HG03342 (cell line): ENCODE measurements around the gene BMPR2.

Experiments
- ATAC-seq: cut with Tn5 transposase; IDR thresholded peaks from one replicate; pipeline ENCODE4 v1.9.1; 2021; ENCODE audit warnings: mild to moderate bottlenecking, moderate library complexity; ENCODE audit not compliant: unreplicated experiment

The BMPR2 gene

GRCh38 chr2:202588647-202589581, 212.8 kb downstream of the BMPR2 start:
- peak; percentile 75 for ATAC-seq

GRCh38 chr2:202589582-202589949, 213.4 kb downstream of the BMPR2 start:
- no peak for ATAC-seq

GRCh38 chr2:202592566-202592965, 216.4 kb downstream of the BMPR2 start:
- ATAC-seq: no peak

DNA sequence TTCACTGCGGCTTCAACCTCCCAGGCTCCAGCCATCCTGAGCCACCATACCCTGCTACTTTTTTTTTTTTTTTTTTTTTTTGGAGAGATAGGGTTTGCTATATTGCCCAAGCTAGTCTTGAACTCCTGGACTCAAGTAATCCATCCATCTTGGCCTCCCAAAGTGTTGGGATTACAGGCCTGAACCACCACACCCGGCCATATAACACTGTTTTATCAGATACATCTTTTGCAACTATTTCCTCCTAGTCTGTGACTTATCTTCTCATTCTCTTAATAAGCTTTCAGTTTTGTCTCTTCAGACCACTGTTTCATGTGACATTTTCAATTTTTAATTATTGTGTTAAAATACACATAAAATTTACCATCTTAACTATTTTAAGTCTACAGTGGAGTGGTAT, 223.0 kb downstream of the BMPR2 start:
- no peak for ATAC-seq

- no peak for ATAC-seq
These were observed 223.8 kb downstream of the BMPR2 start for GRCh38 chr2:202599911-202600310.

DNA sequence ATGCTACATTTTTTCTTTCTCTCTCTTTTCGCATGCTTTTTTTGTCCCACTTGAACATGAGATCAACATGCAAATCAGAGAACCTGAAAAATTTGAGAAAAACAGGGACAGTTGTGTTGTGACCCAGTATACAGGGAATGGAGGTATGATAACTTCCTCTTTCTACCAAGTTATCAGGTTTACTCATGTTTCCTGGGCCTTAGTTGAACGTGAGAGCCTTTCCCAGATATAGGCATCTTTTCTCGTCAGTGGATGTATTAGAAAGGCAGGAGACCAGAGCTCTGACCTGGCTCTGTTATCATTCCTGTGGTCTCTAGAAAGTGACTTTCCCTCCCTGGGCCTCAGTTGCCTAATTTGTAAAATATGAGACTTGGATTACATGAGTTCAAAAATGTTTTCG, 228.6 kb downstream of the BMPR2 start:
- no peak for ATAC-seq

DNA sequence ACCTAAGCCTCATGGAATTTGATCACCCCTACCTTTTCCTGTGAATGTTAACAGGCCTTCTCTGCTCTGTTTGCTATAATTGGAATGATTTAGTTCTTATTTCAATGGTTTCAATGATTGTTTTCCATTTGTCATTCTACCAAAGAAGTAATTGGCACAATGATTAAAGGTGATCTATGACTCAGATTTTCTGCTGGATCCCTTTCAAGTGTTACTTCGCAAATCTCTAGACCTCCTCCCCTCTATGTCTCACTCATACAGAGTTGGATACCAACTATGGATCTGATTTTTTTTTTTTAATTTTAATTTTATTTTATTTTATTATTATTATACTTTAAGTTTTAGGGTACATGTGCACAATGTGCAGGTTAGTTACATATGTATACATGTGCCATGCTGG, 229.0 kb downstream of the BMPR2 start:
- ATAC-seq: no peak

DNA sequence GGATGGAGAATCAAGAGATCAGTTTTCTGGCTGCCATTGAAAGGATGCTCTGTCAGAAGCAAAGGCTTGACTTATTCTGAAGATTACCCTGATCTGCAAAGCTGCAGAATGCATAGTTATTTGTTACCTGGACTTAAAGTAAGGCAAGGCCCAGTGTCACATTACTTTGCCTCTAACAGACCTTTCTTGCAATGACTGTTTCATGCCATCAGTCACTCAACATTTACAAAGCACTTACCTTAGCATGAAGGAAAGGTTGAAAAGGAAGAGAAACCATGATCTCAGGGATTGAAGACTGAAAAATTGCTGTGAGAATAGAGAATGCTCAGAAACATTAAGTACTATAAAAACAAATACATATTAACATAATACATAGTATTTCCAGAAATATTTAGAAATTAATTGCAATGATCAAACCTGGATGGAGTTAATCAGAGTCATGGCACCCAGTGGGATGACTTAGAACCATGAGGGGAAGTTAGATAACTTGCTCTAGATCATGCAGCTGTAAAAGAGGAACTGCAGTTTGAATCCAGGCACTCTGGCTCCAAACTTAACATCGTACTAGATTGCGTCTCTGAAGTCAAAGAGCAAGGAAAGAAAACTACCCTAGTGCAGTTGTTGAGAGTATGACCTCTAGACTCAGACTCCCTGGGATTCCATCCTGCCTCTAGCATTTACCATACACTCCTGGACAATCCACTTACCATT, 232.2 kb downstream of the BMPR2 start:
- ATAC-seq: peak; percentile 36

- ATAC-seq: peak; percentile 88
These were observed 233.4 kb downstream of the BMPR2 start for GRCh38 chr2:202609381-202610145.

DNA sequence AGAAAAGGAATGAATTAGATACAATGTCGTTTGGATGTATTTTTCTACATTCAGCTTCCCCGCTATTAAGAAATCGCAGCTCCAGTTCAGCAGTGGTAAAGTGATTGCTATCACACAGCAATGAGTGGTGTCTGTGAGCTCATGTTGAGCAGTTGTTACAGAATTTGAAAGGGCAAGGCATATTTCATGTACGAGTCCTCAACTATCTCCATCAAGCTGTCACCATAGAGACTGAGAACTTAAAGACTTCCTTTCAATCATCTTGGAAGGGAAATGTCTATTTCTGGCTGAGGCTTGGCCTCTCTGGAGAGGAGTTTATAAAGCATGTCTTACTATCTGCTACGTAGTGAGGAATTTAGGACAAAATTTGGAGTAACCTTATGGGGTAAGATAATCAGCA, 234.3 kb downstream of the BMPR2 start:
- ATAC-seq: no peak

- ATAC-seq: no peak
These were observed 236.0 kb downstream of the BMPR2 start for GRCh38 chr2:202612145-202612544.

DNA sequence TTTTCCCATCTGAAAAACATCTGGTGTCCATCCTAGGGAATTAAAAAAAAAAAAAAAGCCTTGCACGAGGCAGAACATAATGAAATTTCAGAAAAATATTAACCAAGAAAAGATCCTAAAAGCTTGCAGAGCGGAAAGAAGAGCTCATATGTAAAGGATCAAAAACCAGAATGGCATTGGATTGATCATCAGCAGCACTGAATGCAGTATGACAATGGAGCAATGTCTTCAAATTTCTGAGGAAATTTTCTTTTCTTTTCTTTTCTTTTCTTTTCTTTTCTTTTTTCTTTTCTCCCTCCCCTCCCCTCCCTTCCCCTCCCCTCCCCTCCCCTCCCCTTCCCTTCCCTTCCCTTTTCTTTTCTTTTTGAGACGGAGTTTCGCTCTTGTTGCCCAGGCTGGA, 237.4 kb downstream of the BMPR2 start:
- ATAC-seq: no peak
